BJ (cell line): Measurements from ENCODE around the gene IVL. TPM values are rescaled to one million over a fixed set of nuclear protein-coding genes. Genes with fewer than 3 reads are reported as not detected.

Experiments
- CTCF ChIA-PET: fragments of 350-600 bp; formaldehyde crosslinking; extraction: SDS; loops from one replicate; lab custom pipeline; 2021; ENCODE audit warnings: antibody characterized with exemption, inconsistent platforms; lab: Yijun Ruan, JAX
- POLR2A ChIA-PET: fragments of 300-600 bp; sonication (Branson Sonifier 250); formaldehyde crosslinking; extraction: SDS; loops from one replicate; lab custom pipeline; 2021; ENCODE audit warnings: antibody characterized with exemption; lab: Charles Lee
- DNase-seq: peaks from one replicate; pipeline ENCODE4 v3.0.0-alpha.2; 2011; ENCODE audit warnings: low read depth
- H3K27me3 ChIP-seq: 2 replicates; pipeline ENCODE4 v1.6.0; 2011; ENCODE audit warnings: low read length; ENCODE audit not compliant: control insufficient read depth, insufficient read depth
- H3K36me3 ChIP-seq: 2 replicates; pipeline ENCODE4 v1.5.1; 2011; ENCODE audit warnings: low read length; ENCODE audit not compliant: control insufficient read depth, insufficient read depth
- H3K4me3 ChIP-seq: 2 replicates; pipeline ENCODE4 v1.5.1; 2011; ENCODE audit warnings: low read depth, mild to moderate bottlenecking, control low read depth, low read length
- CTCF ChIP-seq: IDR thresholded peaks from 2 replicates; pipeline ENCODE4 v1.5.1; 2011; ENCODE audit warnings: low read depth, mild to moderate bottlenecking, control low read depth, inconsistent platforms, low read length, moderate library complexity; ENCODE audit not compliant: insufficient read depth
- polyA plus RNA-seq: library from polyadenylated mRNA; depleted of rRNA; stranded (reverse); fragments of >200 nt; gene quantifications from 2 replicates; pipeline ENCODE4 v1.2.3, GENCODE V29; 2011

The IVL gene
- polyA plus RNA-seq, 1 experiment: 0.05 TPM

- ChIA-PET POLR2A (no interaction called here), CTCF (interaction anchor here (1.8 kb wide), 1 partner anchor 42 kb away, joined by 4 read pairs; no protein-coding TSS in a partner anchor)
- H3K36me3 ChIP-seq: no peaks in the 10 kb centered on the region
- no peak for TF ChIP-seq CTCF
- no peaks in the 10 kb centered on the region for H3K27me3 ChIP-seq
- H3K4me3 ChIP-seq: no peak overlapping the region
- DNase-seq: no peak
Observed at GRCh38 chr1:152884085-152884484, 24.3 kb upstream of the IVL start.

- POLR2A ChIA-PET: no interaction called here
- CTCF ChIA-PET: interaction anchor here (1.8 kb wide), 1 partner anchor 41 kb away, joined by 4 read pairs; no protein-coding TSS in a partner anchor
- TF ChIP-seq CTCF: no peak
- no peaks in the 10 kb centered on the region for H3K27me3 ChIP-seq
- no peak overlapping the region for H3K4me3 ChIP-seq
- DNase-seq: no peak
- no peaks in the 10 kb centered on the region for H3K36me3 ChIP-seq
Observed at GRCh38 chr1:152884506-152884905, 23.8 kb upstream of the IVL start.

- Histone ChIP-seq H3K27me3 (no peaks in the 10 kb centered on the region), H3K4me3 (no peak overlapping the region), H3K36me3 (no peaks in the 10 kb centered on the region)
- no peak for TF ChIP-seq CTCF
- CTCF ChIA-PET: interaction anchor here (1.8 kb wide), 1 partner anchor 41 kb away, joined by 4 read pairs; no protein-coding TSS in a partner anchor
- POLR2A ChIA-PET: no interaction called here
- DNase-seq: peak; percentile 19
Observed at GRCh38 chr1:152884966-152885624, 23.3 kb upstream of the IVL start.

GRCh38 chr1:152886085-152886484 lies 22.3 kb upstream of the IVL start:
- H3K4me3 ChIP-seq: no peak overlapping the region
- TF ChIP-seq CTCF: no peak
- H3K36me3 ChIP-seq: no peaks in the 10 kb centered on the region
- ChIA-PET POLR2A (no interaction called here), CTCF (interaction anchor here (0.9 kb wide), 1 partner anchor 16 kb away, joined by 3 read pairs; no protein-coding TSS in a partner anchor)
- H3K27me3 ChIP-seq: no peaks in the 10 kb centered on the region
- DNase-seq: peak; percentile 52

GRCh38 chr1:152886758-152887409 lies 21.5 kb upstream of the IVL start:
- no peak for TF ChIP-seq CTCF
- POLR2A ChIA-PET: no interaction called here

More at GRCh38 chr1:152886758-152887409, 21.5 kb upstream of the IVL start:
- Histone ChIP-seq H3K4me3 (no peak overlapping the region), H3K27me3 (no peaks in the 10 kb centered on the region), H3K36me3 (no peaks in the 10 kb centered on the region)
- CTCF ChIA-PET: interaction anchor here (0.9 kb wide), 1 partner anchor 17 kb away, joined by 3 read pairs; no protein-coding TSS in a partner anchor
- no peak for DNase-seq
